Fibroblast of lung (primary cell): Measurements from ENCODE around the gene STAT3. TPM values are rescaled to one million over a fixed set of nuclear protein-coding genes. Genes with fewer than 3 reads are reported as not detected.

Source experiments
- DNase-seq, 2 donors: peaks; one replicate each; pipeline versions ENCODE4 v3.0.0 to v3.0.0-alpha.2; 2010; ENCODE audit warnings: low read depth in 2 of 2
- H2AFZ ChIP-seq: 2 replicates; pipeline ENCODE4 v1.5.1; 2012; ENCODE audit warnings: low read length, control low read depth, inconsistent platforms
- H3K27ac ChIP-seq: 2 replicates; pipeline ENCODE4 v1.5.1; 2011; ENCODE audit warnings: low read length, control low read depth; ENCODE audit not compliant: insufficient read depth
- H3K27me3 ChIP-seq: 2 replicates; pipeline ENCODE4 v1.5.1; 2011; ENCODE audit warnings: mild to moderate bottlenecking, low read length; ENCODE audit not compliant: control insufficient read depth, insufficient read depth
- H3K36me3 ChIP-seq: 2 replicates; pipeline ENCODE4 v1.5.1; 2011; ENCODE audit warnings: low read length; ENCODE audit not compliant: control insufficient read depth, insufficient read depth
- H3K4me1 ChIP-seq: 2 replicates; pipeline ENCODE4 v1.5.1; 2011; ENCODE audit warnings: low read length; ENCODE audit not compliant: control insufficient read depth, insufficient read depth; ENCODE audit errors: extremely low read depth
- H3K4me2 ChIP-seq: 2 replicates; pipeline ENCODE4 v1.5.1; 2011; ENCODE audit warnings: low read length, control low read depth; ENCODE audit not compliant: insufficient read depth; ENCODE audit errors: extremely low read depth
- H3K4me3 ChIP-seq, 4 experiments: fragments of 200-600 bp in 1 of 4; sonication (generic) in 1 of 4; replicated peaks in 1 of 4; 2 replicates each; pipeline ENCODE4 v1.5.1; 2011 to 2016; ENCODE audit warnings: low read length in 4 of 4, low read depth in 3 of 4, mild to moderate bottlenecking in 3 of 4, control low read depth in 2 of 4, inconsistent platforms in 1 of 4, mixed read lengths in 1 of 4; ENCODE audit not compliant: insufficient read depth in 1 of 4; ENCODE audit errors: control extremely low read depth in 1 of 4
- H3K79me2 ChIP-seq: 2 replicates; pipeline ENCODE4 v1.5.1; 2012; ENCODE audit warnings: mild to moderate bottlenecking, low read length, inconsistent platforms; ENCODE audit not compliant: control insufficient read depth, insufficient read depth
- H3K9ac ChIP-seq: 2 replicates; pipeline ENCODE4 v1.5.1; 2011; ENCODE audit warnings: mild to moderate bottlenecking, low read length, control low read depth; ENCODE audit not compliant: insufficient read depth
- H3K9me3 ChIP-seq: 2 replicates; pipeline ENCODE4 v1.5.1; 2012; ENCODE audit warnings: low read depth, low read length; ENCODE audit not compliant: control insufficient read depth, insufficient read depth
- H4K20me1 ChIP-seq: 2 replicates; pipeline ENCODE4 v1.5.1; 2011; ENCODE audit warnings: low read length; ENCODE audit not compliant: control insufficient read depth, insufficient read depth; ENCODE audit errors: extremely low read depth
- CTCF ChIP-seq, 2 donors: IDR thresholded peaks in 1 of 2; conservative IDR thresholded peaks in 1 of 2; 1 replicate in 1 of 2; 2 replicates in 1 of 2; pipeline ENCODE4 v1.5.1; 2011 to 2012; ENCODE audit warnings: low read length in 2 of 2, control low read depth in 1 of 2, inconsistent platforms in 1 of 2, low read depth in 1 of 2, mild to moderate bottlenecking in 1 of 2
- EZH2 ChIP-seq: IDR thresholded peaks from 2 replicates; pipeline ENCODE4 v1.5.1; 2012; ENCODE audit warnings: low read length, control low read depth, mild to moderate bottlenecking; ENCODE audit errors: missing control alignments
- polyA plus RNA-seq, 2 donors: library from polyadenylated mRNA; depleted of rRNA in 1 of 2; stranded (reverse) in 1 of 2; unstranded in 1 of 2; fragments of >200 nt; gene quantifications; 2 replicates each; pipeline ENCODE4 v1.2.1, GENCODE V29; 2011 to 2012; ENCODE audit warnings: missing spikeins in 1 of 2
- total RNA-seq: library from RNA; depleted of rRNA; stranded (reverse); fragments of >200 nt; gene quantifications from 2 replicates; pipeline ENCODE4 v1.2.1, GENCODE V29; 2014

The STAT3 gene
- total and polyA plus RNA-seq, 2 donors (not counting 1 experiment from before 2014, with no cell fraction given) = 75.0 to 101 TPM

GRCh38 chr17:42286411-42287221 lies 101.6 kb downstream of the STAT3 start:
- Histone ChIP-seq H3K36me3 (no peaks in the 10 kb centered on the region), H3K4me2 (no peak overlapping the region), H2AFZ (no peak overlapping the region), H3K27me3 (no peaks in the 10 kb centered on the region), H3K27ac (no peak overlapping the region), H3K9ac (no peak overlapping the region), H3K4me3 (peak overlapping the region in 1 of 4 experiments; percentile 59), H3K79me2 (no peaks in the 10 kb centered on the region), H3K9me3 (no peaks in the 10 kb centered on the region), H4K20me1 (no peaks in the 10 kb centered on the region), H3K4me1 (no peaks in the 10 kb centered on the region)
- TF ChIP-seq EZH2 (no peak), CTCF (conservative IDR thresholded peaks at IDR 0.05 in 1 of 2, IDR thresholded peaks at IDR 0.05 in 1 of 2; ENCODE audit: low read depth in 1 of 2, low read length in 2 of 2) (no peak)
- DNase-seq = no peak

DNA sequence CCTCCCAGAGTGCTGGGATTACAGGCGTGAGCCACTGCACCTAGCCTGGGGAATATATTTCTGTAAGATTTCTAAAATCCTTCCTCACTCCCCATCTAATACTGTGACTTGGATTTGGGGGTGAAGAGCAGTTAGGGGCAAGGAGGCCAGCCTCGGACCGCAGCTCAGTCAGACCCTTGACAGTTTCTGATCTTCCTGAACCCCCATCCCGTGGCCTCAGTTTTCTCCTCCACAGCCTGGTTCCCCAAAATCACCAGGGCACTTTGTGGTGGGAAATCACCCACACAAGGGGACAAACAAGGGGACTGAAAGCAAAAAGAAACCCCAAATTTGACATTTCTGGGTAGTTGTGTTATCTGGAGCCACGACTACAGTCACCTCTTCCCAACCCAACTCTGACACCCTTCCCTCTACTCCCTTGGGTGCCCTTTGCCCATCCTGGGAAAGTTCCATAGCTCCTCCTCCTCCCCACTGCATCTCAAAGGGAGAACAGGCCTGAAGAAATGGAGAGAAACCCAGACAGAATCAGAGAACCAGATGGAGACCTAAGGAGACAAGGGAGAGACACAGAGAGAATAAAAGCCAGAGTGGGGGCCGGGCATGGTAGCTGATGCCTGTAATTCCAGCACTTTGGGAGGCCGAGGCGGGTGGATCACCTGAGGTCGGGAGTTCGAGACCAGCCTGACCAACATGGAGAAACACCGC lies 102.7 kb downstream of the STAT3 start:
- TF ChIP-seq CTCF (conservative IDR thresholded peaks at IDR 0.05 in 1 of 2, IDR thresholded peaks at IDR 0.05 in 1 of 2; ENCODE audit: low read depth in 1 of 2, low read length in 2 of 2) (no peak), EZH2 (no peak)
- Histone ChIP-seq H2AFZ (no peak overlapping the region), H3K79me2 (no peaks in the 10 kb centered on the region), H3K4me3 (no peak overlapping the region), H3K9me3 (no peaks in the 10 kb centered on the region), H4K20me1 (no peaks in the 10 kb centered on the region), H3K36me3 (no peaks in the 10 kb centered on the region), H3K9ac (no peak overlapping the region), H3K27ac (no peak overlapping the region), H3K27me3 (no peaks in the 10 kb centered on the region), H3K4me1 (no peaks in the 10 kb centered on the region), H3K4me2 (no peak overlapping the region)
- DNase-seq = no peak

- H2AFZ ChIP-seq = no peak overlapping the region
- H3K27ac ChIP-seq = no peak overlapping the region
- no peak overlapping the region for H3K4me3 ChIP-seq
- H3K4me1 ChIP-seq = no peaks in the 10 kb centered on the region
- no peak overlapping the region for H3K4me2 ChIP-seq
- no peaks in the 10 kb centered on the region for H3K36me3 ChIP-seq
- no peaks in the 10 kb centered on the region for H4K20me1 ChIP-seq
- no peaks in the 10 kb centered on the region for H3K9me3 ChIP-seq
- no peaks in the 10 kb centered on the region for H3K27me3 ChIP-seq
- H3K79me2 ChIP-seq = no peaks in the 10 kb centered on the region
- no peak for DNase-seq
- H3K9ac ChIP-seq = no peak overlapping the region
- TF ChIP-seq EZH2 (no peak), CTCF (conservative IDR thresholded peaks at IDR 0.05 in 1 of 2, IDR thresholded peaks at IDR 0.05 in 1 of 2; ENCODE audit: low read depth in 1 of 2, low read length in 2 of 2) (no peak)
Observed at GRCh38 chr17:42284566-42284965, 103.7 kb downstream of the STAT3 start.
